GM12891 (cell line): ENCODE results near the gene DCDC2B.
"Not testable (repeated sequence)": the region's sequence is repeated elsewhere in the genome, so short reads cannot be mapped to it uniquely, and the experiment has no call there.

Experiments used
- POLR2A ChIP-seq: IDR thresholded peaks from 2 replicates; pipeline ENCODE4 v1.6.1; 2011; ENCODE audit warnings: low read depth, low read length, control low read depth
- POLR2AphosphoS5 ChIP-seq: IDR thresholded peaks from 2 replicates; pipeline ENCODE4 v1.6.1; 2011; ENCODE audit warnings: low read depth, low read length, control low read depth
- SPI1 ChIP-seq: IDR thresholded peaks from 2 replicates; pipeline ENCODE4 v1.6.1; 2011; ENCODE audit warnings: low read depth, low read length, control low read depth

GRCh38 chr1:32165633-32166032 lies 43.3 kb upstream of the DCDC2B start:
- TF ChIP-seq POLR2A, POLR2AphosphoS5, SPI1: not testable (repeated sequence)
